ENCODE results near the gene CNTF. TPM values are rescaled to one million over a fixed set of nuclear protein-coding genes. Genes with fewer than 3 reads are reported as not detected.

Gene CNTF
- total RNA-seq, 1 donor from 2014 or later, result 4.2 TPM

GRCh38 chr11:58626934-58627483 lies 4.5 kb downstream of the CNTF start:
- Histone ChIP-seq H3K27ac (no peak overlapping the region), H3K36me3 (peaks cover 6% of the 10 kb centered on the region), H3K9me3 (ENCODE audit: low read depth) (no peaks in the 10 kb centered on the region), H3K4me1 (peaks cover 5% of the 10 kb centered on the region), H3K9ac (no peak overlapping the region), H3K4me2 (no peak overlapping the region), H3K79me2 (ENCODE audit: low read depth) (no peaks in the 10 kb centered on the region), H3K4me3 (no peak overlapping the region), H3F3A (ENCODE audit: low read depth) (peaks cover 7% of the 10 kb centered on the region), H3K27me3 (no peaks in the 10 kb centered on the region), H4K20me1 (ENCODE audit: low read depth) (no peaks in the 10 kb centered on the region), H2AFZ (replicated peaks) (no peak overlapping the region)
- TF ChIP-seq EZH2 (IDR thresholded peaks at IDR 0.05) (no peak), EZH2phosphoT487 (IDR thresholded peaks at IDR 0.05) (no peak)
- TF ChIP-seq, protein P1, sequence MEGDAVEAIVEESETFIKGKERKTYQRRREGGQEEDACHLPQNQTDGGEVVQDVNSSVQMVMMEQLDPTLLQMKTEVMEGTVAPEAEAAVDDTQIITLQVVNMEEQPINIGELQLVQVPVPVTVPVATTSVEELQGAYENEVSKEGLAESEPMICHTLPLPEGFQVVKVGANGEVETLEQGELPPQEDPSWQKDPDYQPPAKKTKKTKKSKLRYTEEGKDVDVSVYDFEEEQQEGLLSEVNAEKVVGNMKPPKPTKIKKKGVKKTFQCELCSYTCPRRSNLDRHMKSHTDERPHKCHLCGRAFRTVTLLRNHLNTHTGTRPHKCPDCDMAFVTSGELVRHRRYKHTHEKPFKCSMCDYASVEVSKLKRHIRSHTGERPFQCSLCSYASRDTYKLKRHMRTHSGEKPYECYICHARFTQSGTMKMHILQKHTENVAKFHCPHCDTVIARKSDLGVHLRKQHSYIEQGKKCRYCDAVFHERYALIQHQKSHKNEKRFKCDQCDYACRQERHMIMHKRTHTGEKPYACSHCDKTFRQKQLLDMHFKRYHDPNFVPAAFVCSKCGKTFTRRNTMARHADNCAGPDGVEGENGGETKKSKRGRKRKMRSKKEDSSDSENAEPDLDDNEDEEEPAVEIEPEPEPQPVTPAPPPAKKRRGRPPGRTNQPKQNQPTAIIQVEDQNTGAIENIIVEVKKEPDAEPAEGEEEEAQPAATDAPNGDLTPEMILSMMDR (IDR thresholded peaks at IDR 0.05), result no peak
- Mint-ChIP-seq H3K27me3 (ENCODE audit: insufficient read depth, low read depth) (no peaks in the 10 kb centered on the region), H3K4me1 (peaks cover 2% of the 10 kb centered on the region), H3K36me3 (peaks cover 24% of the 10 kb centered on the region), H3K4me3 (no peak overlapping the region), H3K9me3 (no peaks in the 10 kb centered on the region), H3K27ac (no peak overlapping the region)
- no peak for DNase-seq (ENCODE audit: low spot score)

GRCh38 chr11:58628446-58628845 lies 6.0 kb downstream of the CNTF start:
- no peaks in the 10 kb centered on the region for H3K9me3 ChIP-seq (ENCODE audit: low read depth)
- H3K4me2 ChIP-seq, result no peak overlapping the region
- Mint-ChIP-seq H3K27ac (no peak overlapping the region), H3K27me3 (ENCODE audit: insufficient read depth, low read depth) (no peaks in the 10 kb centered on the region), H3K9me3 (no peaks in the 10 kb centered on the region), H3K4me3 (no peak overlapping the region), H3K4me1 (peaks cover 2% of the 10 kb centered on the region), H3K36me3 (peaks cover 14% of the 10 kb centered on the region)
- TF ChIP-seq EZH2 (IDR thresholded peaks at IDR 0.05) (no peak), EZH2phosphoT487 (IDR thresholded peaks at IDR 0.05) (no peak)
- TF ChIP-seq, protein P1 (IDR thresholded peaks at IDR 0.05), result no peak
- H3K9ac ChIP-seq, result no peak overlapping the region
- no peak overlapping the region for H3K4me3 ChIP-seq
- H2AFZ ChIP-seq (replicated peaks), result no peak overlapping the region
- H3F3A ChIP-seq (ENCODE audit: low read depth), result peaks cover 17% of the 10 kb centered on the region
- no peaks in the 10 kb centered on the region for H3K27me3 ChIP-seq
- H3K4me1 ChIP-seq, result peaks cover 16% of the 10 kb centered on the region
- no peaks in the 10 kb centered on the region for H3K79me2 ChIP-seq (ENCODE audit: low read depth)
- peak; percentile 28 for DNase-seq (ENCODE audit: low spot score)
- no peak overlapping the region for H3K27ac ChIP-seq
- H3K36me3 ChIP-seq, result peaks cover 6% of the 10 kb centered on the region
- H4K20me1 ChIP-seq (ENCODE audit: low read depth), result no peaks in the 10 kb centered on the region

GRCh38 chr11:58629857-58630256 lies 7.4 kb downstream of the CNTF start:
- Mint-ChIP-seq H3K27ac (no peak overlapping the region), H3K9me3 (no peaks in the 10 kb centered on the region), H3K4me1 (peaks cover 2% of the 10 kb centered on the region), H3K27me3 (ENCODE audit: insufficient read depth, low read depth) (no peaks in the 10 kb centered on the region), H3K36me3 (peaks cover 5% of the 10 kb centered on the region), H3K4me3 (no peak overlapping the region)
- H3K4me3 ChIP-seq, result no peak overlapping the region
- no peaks in the 10 kb centered on the region for H3K9me3 ChIP-seq (ENCODE audit: low read depth)
- H3K27me3 ChIP-seq, result no peaks in the 10 kb centered on the region
- H4K20me1 ChIP-seq (ENCODE audit: low read depth), result no peaks in the 10 kb centered on the region
- TF ChIP-seq, protein P1 (IDR thresholded peaks at IDR 0.05), result peak; percentile 62
- no peak for TF ChIP-seq EZH2phosphoT487 (IDR thresholded peaks at IDR 0.05)
- no peak for TF ChIP-seq EZH2 (IDR thresholded peaks at IDR 0.05)
- peaks cover under 1% of the 10 kb centered on the region for H3K36me3 ChIP-seq
- H3K79me2 ChIP-seq (ENCODE audit: low read depth), result no peaks in the 10 kb centered on the region
- H3F3A ChIP-seq (ENCODE audit: low read depth), result peaks cover 21% of the 10 kb centered on the region
- H2AFZ ChIP-seq (replicated peaks), result no peak overlapping the region
- H3K9ac ChIP-seq, result no peak overlapping the region
- no peak overlapping the region for H3K4me2 ChIP-seq
- no peak overlapping the region for H3K27ac ChIP-seq
- DNase-seq (ENCODE audit: low spot score), result peak; percentile 48
- H3K4me1 ChIP-seq, result peaks cover 20% of the 10 kb centered on the region
